CD4-positive, alpha-beta T cell (primary cell): ENCODE measurements around the gene PTPRK. TPM values are rescaled to one million over a fixed set of nuclear protein-coding genes. Genes with fewer than 3 reads are reported as not detected.

Source experiments
- ATAC-seq: fragments of 200-7000 bp; cut with Tn5 transposase; one replicate; pipeline ENCODE4 v1.10.0; 2022; ENCODE audit warnings: mild to moderate bottlenecking; ENCODE audit not compliant: poor library complexity
- CTCF ChIA-PET: fragments of 350-600 bp; sonication (Branson Sonifier 250); formaldehyde crosslinking; loops from one replicate; lab custom pipeline; 2021; ENCODE audit warnings: antibody characterized with exemption, inconsistent platforms; lab: Charles Lee
- POLR2A ChIA-PET: fragments of 350-600 bp; sonication (Branson Sonifier 250); formaldehyde crosslinking; loops from one replicate; lab custom pipeline; 2021; ENCODE audit warnings: antibody characterized with exemption, inconsistent platforms; lab: Charles Lee
- DNase-seq, 14 experiments: peaks; one replicate each; pipeline ENCODE4 v3.0.0-alpha.2; 2013 to 2020; ENCODE audit warnings: mixed read lengths in 2 of 14
- H3K27ac ChIP-seq, 2 donors: one replicate each; pipeline versions ENCODE4 v1.5.1 to v1.7.0; 2013; ENCODE audit warnings: low read length in 2 of 2, low read depth in 1 of 2, mild to moderate bottlenecking in 1 of 2
- H3K27me3 ChIP-seq, 2 experiments: 1 replicate in 1 of 2; 2 replicates in 1 of 2; pipeline versions ENCODE4 v1.6.1 to v1.7.0; 2013; ENCODE audit warnings: low read length in 2 of 2, control low read depth in 1 of 2, mild to moderate bottlenecking in 1 of 2, moderate library complexity in 1 of 2; ENCODE audit not compliant: insufficient read depth in 2 of 2, control insufficient read depth in 1 of 2
- H3K36me3 ChIP-seq: one replicate; pipeline ENCODE4 v1.6.1; 2013; ENCODE audit warnings: low read length, control low read depth; ENCODE audit not compliant: insufficient read depth
- H3K4me1 ChIP-seq: one replicate; pipeline ENCODE4 v1.6.1; 2013; ENCODE audit warnings: low read length, control low read depth; ENCODE audit not compliant: insufficient read depth
- H3K4me3 ChIP-seq: one replicate; pipeline ENCODE4 v1.5.1; 2013; ENCODE audit warnings: mild to moderate bottlenecking, low read length, moderate library complexity
- H3K9me3 ChIP-seq, 2 experiments: 1 replicate in 1 of 2; 2 replicates in 1 of 2; pipeline versions ENCODE4 v1.6.1 to v1.7.0; 2013; ENCODE audit warnings: low read length in 2 of 2, mild to moderate bottlenecking in 2 of 2, control low read depth in 1 of 2, moderate library complexity in 1 of 2; ENCODE audit not compliant: control insufficient read depth in 1 of 2, insufficient read depth in 1 of 2
- H3K27ac Mint-ChIP-seq: one replicate; pipeline ENCODE4 v1.8.0; 2020; ENCODE audit warnings: mixed read lengths
- H3K27me3 Mint-ChIP-seq: one replicate; pipeline ENCODE4 v1.8.0; 2021; ENCODE audit warnings: mixed read lengths
- H3K36me3 Mint-ChIP-seq: one replicate; pipeline ENCODE4 v1.8.0; 2021; ENCODE audit warnings: low read depth, mixed read lengths
- H3K4me1 Mint-ChIP-seq: one replicate; pipeline ENCODE4 v1.8.0; 2021; ENCODE audit warnings: low read depth, mixed read lengths
- H3K4me3 Mint-ChIP-seq: one replicate; pipeline ENCODE4 v1.8.0; 2020; ENCODE audit warnings: mild to moderate bottlenecking, mixed read lengths
- H3K9me3 Mint-ChIP-seq: one replicate; pipeline ENCODE4 v1.8.0; 2020; ENCODE audit warnings: mixed read lengths
- intact Hi-C, 2 experiments: fragments of 100-400 bp; cut with DNase I in 1 of 2; cut with micrococcal nuclease in 1 of 2; formaldehyde crosslinking; loops; one replicate each; pipeline versions ENCODE4 v1.15.1 to v1.9.0; 2023 to 2025; cut with DNase I, micrococcal nuclease
- total RNA-seq, 174 experiments: library from RNA in 2 of 174; stranded (reverse) in 2 of 174; gene quantifications; one replicate each; pipeline ENCODE4 v1.2.3 and lab custom pipeline; 2021 to 2026
- TF ChIP-seq, protein P1 (sequence below): fragments of 200-600 bp; IDR thresholded peaks from one replicate; pipeline ENCODE4 v1.8.0; 2022; ENCODE audit warnings: antibody characterized with exemption, mild to moderate bottlenecking

The PTPRK gene
- total RNA-seq, 2 experiments from 2014 or later, result 8.4 to 10.3 TPM

- H3K4me3 ChIP-seq, result no peak overlapping the region
- H3K27ac ChIP-seq, result no peak overlapping the region
- Mint-ChIP-seq H3K9me3 (no peaks in the 10 kb centered on the region), H3K27me3 (no peaks in the 10 kb centered on the region), H3K27ac (no peak overlapping the region), H3K4me1 (no peaks in the 10 kb centered on the region), H3K4me3 (no peak overlapping the region), H3K36me3 (no peaks in the 10 kb centered on the region)
- CTCF ChIA-PET, result interaction anchor here (1.5 kb wide), 1 partner anchor 554 kb away, joined by 3 read pairs; no protein-coding TSS in a partner anchor
- H3K27me3 ChIP-seq, result no peaks in the 10 kb centered on the region
- TF ChIP-seq, protein P1, sequence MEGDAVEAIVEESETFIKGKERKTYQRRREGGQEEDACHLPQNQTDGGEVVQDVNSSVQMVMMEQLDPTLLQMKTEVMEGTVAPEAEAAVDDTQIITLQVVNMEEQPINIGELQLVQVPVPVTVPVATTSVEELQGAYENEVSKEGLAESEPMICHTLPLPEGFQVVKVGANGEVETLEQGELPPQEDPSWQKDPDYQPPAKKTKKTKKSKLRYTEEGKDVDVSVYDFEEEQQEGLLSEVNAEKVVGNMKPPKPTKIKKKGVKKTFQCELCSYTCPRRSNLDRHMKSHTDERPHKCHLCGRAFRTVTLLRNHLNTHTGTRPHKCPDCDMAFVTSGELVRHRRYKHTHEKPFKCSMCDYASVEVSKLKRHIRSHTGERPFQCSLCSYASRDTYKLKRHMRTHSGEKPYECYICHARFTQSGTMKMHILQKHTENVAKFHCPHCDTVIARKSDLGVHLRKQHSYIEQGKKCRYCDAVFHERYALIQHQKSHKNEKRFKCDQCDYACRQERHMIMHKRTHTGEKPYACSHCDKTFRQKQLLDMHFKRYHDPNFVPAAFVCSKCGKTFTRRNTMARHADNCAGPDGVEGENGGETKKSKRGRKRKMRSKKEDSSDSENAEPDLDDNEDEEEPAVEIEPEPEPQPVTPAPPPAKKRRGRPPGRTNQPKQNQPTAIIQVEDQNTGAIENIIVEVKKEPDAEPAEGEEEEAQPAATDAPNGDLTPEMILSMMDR, result no peak
- no peaks in the 10 kb centered on the region for H3K9me3 ChIP-seq
- POLR2A ChIA-PET, result no interaction called here
- H3K4me1 ChIP-seq, result no peaks in the 10 kb centered on the region
- intact Hi-C loops, result no loop called here
- ATAC-seq, result no peak
- H3K36me3 ChIP-seq, result no peaks in the 10 kb centered on the region
- no peak for DNase-seq
Observed at GRCh38 chr6:128346569-128346968, 173.8 kb downstream of the PTPRK start.

GRCh38 chr6:128345278-128345677 lies 175.1 kb downstream of the PTPRK start:
- Mint-ChIP-seq H3K27ac (no peak overlapping the region), H3K4me3 (no peak overlapping the region), H3K36me3 (no peaks in the 10 kb centered on the region), H3K9me3 (no peaks in the 10 kb centered on the region), H3K4me1 (no peaks in the 10 kb centered on the region), H3K27me3 (no peaks in the 10 kb centered on the region)
- TF ChIP-seq, protein P1, result no peak
- intact Hi-C loops, result no loop called here
- ChIA-PET POLR2A (no interaction called here), CTCF (no interaction called here)
- ATAC-seq, result no peak
- no peak overlapping the region for H3K4me3 ChIP-seq
- no peak overlapping the region for H3K27ac ChIP-seq
- H3K4me1 ChIP-seq, result no peaks in the 10 kb centered on the region
- no peaks in the 10 kb centered on the region for H3K36me3 ChIP-seq
- DNase-seq, result no peak
- H3K27me3 ChIP-seq, result no peaks in the 10 kb centered on the region
- no peaks in the 10 kb centered on the region for H3K9me3 ChIP-seq

- DNase-seq, result no peak
- Histone ChIP-seq H3K36me3 (no peaks in the 10 kb centered on the region), H3K4me3 (no peak overlapping the region), H3K27me3 (no peaks in the 10 kb centered on the region), H3K27ac (no peak overlapping the region), H3K4me1 (no peaks in the 10 kb centered on the region), H3K9me3 (no peaks in the 10 kb centered on the region)
- ChIA-PET CTCF (no interaction called here), POLR2A (no interaction called here)
- H3K27me3 Mint-ChIP-seq, result no peaks in the 10 kb centered on the region
- H3K27ac Mint-ChIP-seq, result no peak overlapping the region
- no peaks in the 10 kb centered on the region for H3K9me3 Mint-ChIP-seq
- no peak for ATAC-seq
- no peak overlapping the region for H3K4me3 Mint-ChIP-seq
- no peaks in the 10 kb centered on the region for H3K4me1 Mint-ChIP-seq
- intact Hi-C loops, result no loop called here
- TF ChIP-seq, protein P1, result no peak
- H3K36me3 Mint-ChIP-seq, result no peaks in the 10 kb centered on the region
Observed at GRCh38 chr6:128343706-128344105, 176.7 kb downstream of the PTPRK start.
